ENCODE data around the gene CDH11.

DNA sequence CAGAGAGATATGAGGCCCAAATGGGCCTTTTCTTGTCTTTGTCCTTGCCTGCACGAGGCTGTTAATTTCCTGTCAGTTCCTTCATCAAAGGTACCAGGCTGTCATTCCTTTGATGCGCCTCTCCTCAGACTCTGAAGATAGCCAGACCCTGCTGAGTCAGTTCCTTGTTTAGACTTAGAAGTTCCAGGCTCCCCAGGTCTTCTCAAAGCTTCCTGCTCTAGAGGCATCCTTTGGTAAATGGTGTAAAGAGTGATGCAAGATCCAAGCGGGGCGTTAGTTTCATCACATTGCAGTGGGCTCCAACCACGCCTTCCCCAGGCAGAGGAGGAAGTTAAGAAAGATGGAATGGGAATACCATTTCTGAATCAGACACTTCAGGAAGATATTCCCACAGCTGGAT is 4.0 kb upstream of the CDH11 start:
- TF ChIP-seq, protein P1, sequence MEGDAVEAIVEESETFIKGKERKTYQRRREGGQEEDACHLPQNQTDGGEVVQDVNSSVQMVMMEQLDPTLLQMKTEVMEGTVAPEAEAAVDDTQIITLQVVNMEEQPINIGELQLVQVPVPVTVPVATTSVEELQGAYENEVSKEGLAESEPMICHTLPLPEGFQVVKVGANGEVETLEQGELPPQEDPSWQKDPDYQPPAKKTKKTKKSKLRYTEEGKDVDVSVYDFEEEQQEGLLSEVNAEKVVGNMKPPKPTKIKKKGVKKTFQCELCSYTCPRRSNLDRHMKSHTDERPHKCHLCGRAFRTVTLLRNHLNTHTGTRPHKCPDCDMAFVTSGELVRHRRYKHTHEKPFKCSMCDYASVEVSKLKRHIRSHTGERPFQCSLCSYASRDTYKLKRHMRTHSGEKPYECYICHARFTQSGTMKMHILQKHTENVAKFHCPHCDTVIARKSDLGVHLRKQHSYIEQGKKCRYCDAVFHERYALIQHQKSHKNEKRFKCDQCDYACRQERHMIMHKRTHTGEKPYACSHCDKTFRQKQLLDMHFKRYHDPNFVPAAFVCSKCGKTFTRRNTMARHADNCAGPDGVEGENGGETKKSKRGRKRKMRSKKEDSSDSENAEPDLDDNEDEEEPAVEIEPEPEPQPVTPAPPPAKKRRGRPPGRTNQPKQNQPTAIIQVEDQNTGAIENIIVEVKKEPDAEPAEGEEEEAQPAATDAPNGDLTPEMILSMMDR (IDR thresholded peaks at IDR 0.05): no peak
- no peak for TF ChIP-seq POLR2A (IDR thresholded peaks at IDR 0.05)

Measured in stomach (tissue), 4 donors.